HepG2 (cell line): ENCODE results near the gene SRD5A1. TPM values are rescaled to one million over a fixed set of nuclear protein-coding genes. Genes with fewer than 3 reads are reported as not detected.

Experiments
- ATAC-seq: fragments of 200-7000 bp; cut with Tn5 transposase; 3 replicates; pipeline ENCODE4 v1.9.1; 2020; ENCODE audit warnings: mild to moderate bottlenecking, moderate library complexity
- BruUV-seq: library from RNA; stranded (reverse); fragments of 400-500 nt; replicated peaks from 2 replicates; lab custom pipeline; 2021; lab: Mats Ljungman, UMichigan
- CTCF ChIA-PET: fragments of 300-600 bp; formaldehyde crosslinking; extraction: SDS; loops from one replicate; lab custom pipeline; 2021; ENCODE audit warnings: low total read pairs, inconsistent platforms, low intra/inter-chr PET ratio; lab: Yijun Ruan, JAX
- POLR2A ChIA-PET: fragments of 350-600 bp; sonication (Branson Sonifier 250); formaldehyde crosslinking; loops from one replicate; lab custom pipeline; 2020; ENCODE audit warnings: antibody characterized with exemption, inconsistent platforms; lab: Yijun Ruan, JAX
- DNase-seq: peaks from one replicate; pipeline ENCODE4 v3.0.0-alpha.2; 2015; ENCODE audit warnings: low spot score
- FAIRE-seq: peaks from 3 replicates; lab custom pipeline; 2011; peaks lifted over from hg19 to GRCh38; lab: Jason Lieb, UNC
- H2AFZ ChIP-seq: one replicate; pipeline ENCODE4 v1.6.1; 2011; ENCODE audit warnings: low read length, inconsistent platforms
- H3K27ac ChIP-seq: fragments of 300-600 bp; 3 replicates; pipeline ENCODE4 v1.8.0; 2011; ENCODE audit warnings: mixed run types, mild to moderate bottlenecking, mixed read lengths, low read length, inconsistent platforms; ENCODE audit not compliant: insufficient read depth; ENCODE audit errors: extremely low read length
- H3K27me3 ChIP-seq, 2 experiments: fragments of 200-600 bp in 1 of 2; 2 replicates in 1 of 2; 3 replicates in 1 of 2; pipeline versions ENCODE4 v1.6.0 to v1.8.0; 2011; ENCODE audit warnings: low read length in 2 of 2, mild to moderate bottlenecking in 2 of 2, moderate library complexity in 2 of 2, inconsistent platforms in 1 of 2; ENCODE audit not compliant: insufficient read depth in 2 of 2, control insufficient read depth in 1 of 2
- H3K36me3 ChIP-seq, 2 experiments: fragments of 200-600 bp in 1 of 2; replicated peaks in 1 of 2; 2 replicates in 1 of 2; 3 replicates in 1 of 2; pipeline versions ENCODE4 v1.5.1 to v1.8.0; 2011; ENCODE audit warnings: low read length in 2 of 2, inconsistent platforms in 1 of 2; ENCODE audit not compliant: insufficient read depth in 2 of 2, control insufficient read depth in 1 of 2
- H3K4me1 ChIP-seq: 2 replicates; pipeline ENCODE4 v1.5.1; 2012; ENCODE audit warnings: low read length, inconsistent platforms; ENCODE audit not compliant: insufficient read depth
- H3K4me2 ChIP-seq: 2 replicates; pipeline ENCODE4 v1.6.0; 2011; ENCODE audit warnings: low read depth, low read length, inconsistent platforms
- H3K4me3 ChIP-seq, 3 experiments: fragments of 200-600 bp in 1 of 3; sonication (generic), shearing (Covaris generic) in 1 of 3; replicated peaks in 1 of 3; 2 replicates each; pipeline ENCODE4 v1.5.1; 2011 to 2016; ENCODE audit warnings: low read length in 3 of 3, inconsistent platforms in 2 of 3, low read depth in 2 of 3, mild to moderate bottlenecking in 2 of 3, control low read depth in 1 of 3, mixed read lengths in 1 of 3; ENCODE audit not compliant: insufficient read depth in 1 of 3
- H3K79me2 ChIP-seq: one replicate; pipeline ENCODE4 v1.6.1; 2011; ENCODE audit warnings: low read length, inconsistent platforms; ENCODE audit not compliant: insufficient read depth
- H3K9ac ChIP-seq: 2 replicates; pipeline ENCODE4 v1.6.0; 2011; ENCODE audit warnings: mild to moderate bottlenecking, low read depth, low read length, inconsistent platforms; ENCODE audit not compliant: insufficient read depth
- H3K9me3 ChIP-seq: 2 replicates; pipeline ENCODE4 v1.5.1; 2012; ENCODE audit warnings: mild to moderate bottlenecking, low read length
- H4K20me1 ChIP-seq: 2 replicates; pipeline ENCODE4 v1.6.0; 2011; ENCODE audit warnings: inconsistent platforms, mild to moderate bottlenecking, low read length, moderate library complexity; ENCODE audit not compliant: insufficient read depth
- AHDC1 ChIP-seq: sonication (generic); formaldehyde crosslinking; IDR thresholded peaks from 2 replicates; pipeline ENCODE4 v1.5.1; 2020; ENCODE audit warnings: mild to moderate bottlenecking, missing genetic modification reagents, borderline replicate concordance
- ATF3 ChIP-seq: sonication (generic); formaldehyde crosslinking; IDR thresholded peaks from 2 replicates; pipeline ENCODE4 v1.4.0; 2020; ENCODE audit warnings: missing genetic modification reagents
- E2F1 ChIP-seq: sonication (generic); formaldehyde crosslinking; IDR thresholded peaks from 2 replicates; pipeline ENCODE4 v1.5.0; 2020; ENCODE audit warnings: missing genetic modification reagents
- HMGXB4 ChIP-seq, 2 experiments: sonication (generic) in 1 of 2; formaldehyde crosslinking in 1 of 2; IDR thresholded peaks; 2 replicates each; pipeline versions ENCODE4 v1.4.0 to v1.6.1; 2018 to 2020; ENCODE audit warnings: missing genetic modification reagents in 2 of 2, borderline replicate concordance in 1 of 2, low read depth in 1 of 2, mild to moderate bottlenecking in 1 of 2, missing biosample characterization in 1 of 2
- KLF6 ChIP-seq: IDR thresholded peaks from 2 replicates; pipeline ENCODE4 v1.8.0; 2016; ENCODE audit warnings: missing biosample characterization, missing genetic modification reagents
- PITX1 ChIP-seq: sonication (generic); formaldehyde crosslinking; IDR thresholded peaks from 2 replicates; pipeline ENCODE4 v1.5.1; 2020; ENCODE audit warnings: mild to moderate bottlenecking, missing genetic modification reagents
- ZBTB2 ChIP-seq: sonication (generic); formaldehyde crosslinking; IDR thresholded peaks from 2 replicates; pipeline ENCODE4 v1.8.0; 2022; ENCODE audit warnings: low read depth, missing genetic modification reagents
- ZNF101 ChIP-seq: sonication (generic); formaldehyde crosslinking; IDR thresholded peaks from 2 replicates; pipeline ENCODE4 v1.4.0; 2020; ENCODE audit warnings: mild to moderate bottlenecking, low read depth, missing genetic modification reagents, borderline replicate concordance
- ZNF281 ChIP-seq: sonication (generic); formaldehyde crosslinking; IDR thresholded peaks from 2 replicates; pipeline ENCODE4 v1.4.0; 2020; ENCODE audit warnings: missing genetic modification reagents, borderline replicate concordance
- ZNF562 ChIP-seq: sonication (generic); formaldehyde crosslinking; IDR thresholded peaks from 2 replicates; pipeline ENCODE4 v1.8.0; 2022; ENCODE audit warnings: missing genetic modification reagents, borderline replicate concordance
- WGBS: methylation state at CpG from one replicate; pipeline ENCODE4 v1.1.6; 2017; ENCODE audit warnings: low lambda C conversion rate; 5-methylcytosine and 5-hydroxymethylcytosine counted together
- in situ Hi-C: cut with HindIII; loops from 2 replicates; pipeline ENCODE4 v1.10.0; 2017; ENCODE audit warnings: low pct_unique_long_range_greater_than_20kb; ENCODE audit not compliant: extremely low pct_ligation_motif_present
- intact Hi-C: fragments of 100-400 bp; cut with micrococcal nuclease; formaldehyde crosslinking; loops from one replicate; pipeline ENCODE4 v1.10.0; 2022; ENCODE audit not compliant: unreplicated experiment
- polyA plus RNA-seq, 8 experiments: library from polyadenylated mRNA; depleted of rRNA in 3 of 8; stranded (reverse) in 7 of 8; unstranded in 1 of 8; fragments of >200 nt; fragmentation: Illumina TruSeq in 4 of 8; extraction: Trizol in 4 of 8; gene quantifications; 2 replicates each; pipeline versions ENCODE4 v1.2.1 to v1.2.3, GENCODE V29; 2011 to 2016; ENCODE audit warnings: low read depth in 4 of 8, missing spikeins in 1 of 8, mixed read lengths in 1 of 8; ENCODE audit not compliant: insufficient read depth in 1 of 8
- total RNA-seq, 5 experiments: library from RNA; depleted of rRNA; stranded (reverse); fragments of >200 nt; fragmentation: Illumina TruSeq; extraction: Trizol; gene quantifications; 2 replicates each; pipeline ENCODE4 v1.2.3, GENCODE V29; 2016; ENCODE audit warnings: low read depth in 1 of 5

SRD5A1 gene
- total and polyA plus RNA-seq, 2 of the 13 experiments (the other 11 are each of a cell fraction or from before 2014, with no cell fraction given): 6.1 to 9.9 TPM

- no peak overlapping the region for H3K9ac ChIP-seq
- H4K20me1 ChIP-seq: no peaks in the 10 kb centered on the region
- no peaks in the 10 kb centered on the region for H3K79me2 ChIP-seq
- BruUV-seq: no TSS peak
- intact Hi-C loops: no loop called here
- H3K4me2 ChIP-seq: no peak overlapping the region
- no peak overlapping the region for H3K27ac ChIP-seq
- no peaks in the 10 kb centered on the region for H3K9me3 ChIP-seq
- in situ Hi-C loops: no loop called here
- no peak overlapping the region for H3K4me3 ChIP-seq
- no peaks in the 10 kb centered on the region for H3K4me1 ChIP-seq
- no peaks in the 10 kb centered on the region for H3K27me3 ChIP-seq
- FAIRE-seq: no peak
- DNase-seq: no peak
- H3K36me3 ChIP-seq: peaks cover 0 to 12% of the 10 kb centered on the region in 2 experiments; a peak in 2 of 5 replicates
- ChIA-PET POLR2A (no interaction called here), CTCF (no interaction called here)
- no peak for ATAC-seq
- 53% methylated on average over 6 of the region's 6 CpGs for WGBS
- H2AFZ ChIP-seq: no peak overlapping the region
- TF ChIP-seq ZBTB2 (CRISPR knock-in tag) (no peak), AHDC1 (CRISPR knock-in tag) (no peak), ZNF101 (no peak), ZNF281 (CRISPR knock-in tag) (no peak), HMGXB4 (CRISPR knock-in tag; IDR thresholded peaks at IDR 0.05; ENCODE audit: borderline replicate concordance in 1 of 2, low read depth in 1 of 2) (no peak), ZNF562 (CRISPR knock-in tag) (no peak), KLF6 (CRISPR knock-in tag) (no peak), PITX1 (CRISPR knock-in tag) (no peak), ATF3 (CRISPR knock-in tag) (no peak), E2F1 (CRISPR knock-in tag) (no peak)
These were observed 39.2 kb upstream of the SRD5A1 start for GRCh38 chr5:6594066-6594465.
